ENCODE measurements around the gene MUC6.

The MUC6 gene

DNA sequence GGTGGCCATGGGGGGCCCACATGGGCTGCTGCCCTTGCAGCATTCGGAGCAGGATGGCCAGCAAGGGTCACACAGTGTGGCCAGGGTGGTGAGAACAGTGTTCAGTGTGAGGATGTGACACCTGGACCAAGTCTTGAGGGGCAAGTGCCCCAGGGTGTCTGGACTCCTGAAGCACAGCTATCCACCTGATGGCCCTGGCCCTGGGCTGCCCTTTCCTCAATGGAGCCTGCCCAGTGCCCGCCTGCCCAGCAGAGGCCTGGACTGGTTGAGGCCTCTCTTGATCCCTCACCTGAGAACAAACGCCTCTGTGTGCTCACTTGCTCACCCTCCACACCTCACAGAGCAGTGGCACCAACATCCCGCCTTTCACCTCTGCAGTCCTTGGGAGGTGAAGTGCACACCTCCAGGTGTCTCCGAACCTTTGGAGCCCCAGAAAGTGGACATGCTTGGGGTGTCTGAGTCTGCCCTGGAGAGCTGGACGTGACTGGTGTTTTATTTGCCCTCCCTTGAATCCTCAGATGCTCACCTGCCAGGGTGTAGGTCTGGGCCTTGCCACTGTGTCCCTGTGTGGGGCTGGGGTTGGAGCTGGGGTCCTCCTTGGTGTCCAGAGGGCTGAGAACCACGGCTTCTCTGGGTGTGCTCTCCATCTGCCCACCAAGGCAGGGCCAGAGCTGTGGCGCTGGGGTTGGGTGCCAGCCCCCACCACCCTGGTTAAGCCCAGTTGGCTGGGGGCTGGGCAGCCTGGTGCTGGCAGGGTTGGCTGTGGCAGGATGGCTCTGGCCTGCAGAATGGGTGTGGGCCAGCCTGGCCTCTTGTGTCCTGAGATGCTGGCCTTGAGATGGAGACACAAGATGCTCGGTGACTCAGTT is 34.3 kb upstream of the MUC6 start:
- Histone ChIP-seq H3K9me3 (ENCODE audit: insufficient read depth, low read depth, low read length) (no peaks in the 10 kb centered on the region), H3K27ac (ENCODE audit: low read length) (no peak overlapping the region), H3K4me3 (ENCODE audit: low read length) (no peak overlapping the region), H3K9ac (ENCODE audit: low read depth, low read length) (no peak overlapping the region), H3K36me3 (ENCODE audit: insufficient read depth, low read depth, low read length) (no peaks in the 10 kb centered on the region), H3K27me3 (ENCODE audit: insufficient read depth, low read length) (no peaks in the 10 kb centered on the region), H3K4me1 (ENCODE audit: insufficient read depth, low read length) (no peaks in the 10 kb centered on the region)

DNA sequence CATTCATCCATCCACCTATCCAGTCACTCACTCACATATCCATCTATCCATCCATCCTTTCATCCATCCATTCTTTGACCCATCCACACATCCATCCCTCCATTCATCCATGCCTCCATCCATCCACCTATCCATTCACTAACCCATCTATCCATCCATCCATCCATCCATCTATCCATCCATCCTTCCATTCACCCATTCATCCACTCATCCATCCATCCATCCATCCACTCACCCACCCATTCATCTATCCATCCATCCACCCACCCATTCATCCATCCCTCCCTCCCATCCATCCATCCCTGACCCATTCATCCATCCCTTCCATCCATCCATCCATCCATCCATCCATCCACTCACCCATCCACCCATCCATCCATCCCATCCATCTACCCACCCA is 33.2 kb upstream of the MUC6 start:
- no peak overlapping the region for H3K4me3 ChIP-seq (ENCODE audit: low read length)
- H3K27me3 ChIP-seq (ENCODE audit: insufficient read depth, low read length): no peaks in the 10 kb centered on the region
- H3K4me1 ChIP-seq (ENCODE audit: insufficient read depth, low read length): no peaks in the 10 kb centered on the region
- no peaks in the 10 kb centered on the region for H3K36me3 ChIP-seq (ENCODE audit: insufficient read depth, low read depth, low read length)
- H3K9ac ChIP-seq (ENCODE audit: low read depth, low read length): no peak overlapping the region
- no peaks in the 10 kb centered on the region for H3K9me3 ChIP-seq (ENCODE audit: insufficient read depth, low read depth, low read length)
- no peak overlapping the region for H3K27ac ChIP-seq (ENCODE audit: low read length)

DNA sequence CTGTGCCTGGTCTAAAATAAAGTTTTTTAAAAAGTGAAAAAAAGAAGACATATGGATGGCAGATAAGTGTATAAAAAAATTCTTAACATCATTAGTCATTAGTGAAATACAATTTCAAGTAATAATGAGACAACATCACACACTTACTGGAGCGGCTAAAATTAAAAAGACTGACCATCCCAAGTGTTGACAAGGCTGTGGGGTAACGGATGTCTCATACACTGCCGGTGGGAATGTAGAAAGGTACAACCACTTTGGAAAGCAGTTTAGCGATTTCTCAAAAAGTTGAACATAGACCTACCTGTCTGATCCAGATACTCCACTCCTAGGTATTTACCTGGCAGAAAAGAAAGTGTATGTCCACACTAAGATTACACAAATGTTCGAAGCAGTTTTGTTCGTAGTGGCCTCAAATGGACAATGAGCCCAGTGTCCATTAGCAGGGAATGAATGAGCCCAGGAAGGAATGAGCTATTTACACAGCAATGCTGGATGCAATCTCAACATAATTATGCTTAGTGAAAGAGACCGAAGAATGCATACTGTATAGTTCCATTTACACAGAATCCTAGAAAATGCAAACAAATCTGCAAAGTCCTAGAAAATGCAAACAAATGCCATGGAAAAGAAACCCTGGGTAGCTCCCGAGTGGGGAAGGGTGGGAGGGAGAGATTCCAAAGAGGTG is 31.4 kb upstream of the MUC6 start:
- Histone ChIP-seq H3K27ac (ENCODE audit: low read length) (no peak overlapping the region), H3K27me3 (ENCODE audit: insufficient read depth, low read length) (no peaks in the 10 kb centered on the region), H3K4me3 (ENCODE audit: low read length) (no peak overlapping the region), H3K36me3 (ENCODE audit: insufficient read depth, low read depth, low read length) (no peaks in the 10 kb centered on the region), H3K9me3 (ENCODE audit: insufficient read depth, low read depth, low read length) (no peaks in the 10 kb centered on the region), H3K9ac (ENCODE audit: low read depth, low read length) (no peak overlapping the region), H3K4me1 (ENCODE audit: insufficient read depth, low read length) (no peaks in the 10 kb centered on the region)

DNA sequence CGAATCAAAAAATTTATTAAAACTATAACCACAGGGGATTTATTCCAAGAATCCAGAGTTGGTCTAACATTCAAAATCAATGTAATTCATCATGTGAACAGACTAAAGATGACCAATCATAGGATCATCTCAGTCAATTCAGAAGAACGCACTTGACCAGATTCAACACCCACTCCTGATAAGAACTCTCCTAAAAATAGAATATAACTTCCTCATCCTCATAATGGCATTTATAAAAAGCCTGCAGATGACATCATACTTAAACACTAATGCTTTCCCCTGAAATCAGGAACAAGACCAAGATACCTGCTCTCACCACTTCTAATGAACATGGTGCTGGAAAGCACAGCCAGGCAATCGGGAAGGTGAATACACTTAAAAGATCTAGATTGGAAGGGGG is 27.6 kb upstream of the MUC6 start:
- Histone ChIP-seq H3K9me3 (ENCODE audit: insufficient read depth, low read depth, low read length) (peaks cover 6% of the 10 kb centered on the region; the same call in 1 of the 2 replicates), H3K27ac (ENCODE audit: low read length) (no peak overlapping the region), H3K9ac (ENCODE audit: low read depth, low read length) (no peak overlapping the region), H3K36me3 (ENCODE audit: insufficient read depth, low read depth, low read length) (no peaks in the 10 kb centered on the region), H3K27me3 (ENCODE audit: insufficient read depth, low read length) (no peaks in the 10 kb centered on the region), H3K4me1 (ENCODE audit: insufficient read depth, low read length) (no peaks in the 10 kb centered on the region), H3K4me3 (ENCODE audit: low read length) (no peak overlapping the region)

DNA sequence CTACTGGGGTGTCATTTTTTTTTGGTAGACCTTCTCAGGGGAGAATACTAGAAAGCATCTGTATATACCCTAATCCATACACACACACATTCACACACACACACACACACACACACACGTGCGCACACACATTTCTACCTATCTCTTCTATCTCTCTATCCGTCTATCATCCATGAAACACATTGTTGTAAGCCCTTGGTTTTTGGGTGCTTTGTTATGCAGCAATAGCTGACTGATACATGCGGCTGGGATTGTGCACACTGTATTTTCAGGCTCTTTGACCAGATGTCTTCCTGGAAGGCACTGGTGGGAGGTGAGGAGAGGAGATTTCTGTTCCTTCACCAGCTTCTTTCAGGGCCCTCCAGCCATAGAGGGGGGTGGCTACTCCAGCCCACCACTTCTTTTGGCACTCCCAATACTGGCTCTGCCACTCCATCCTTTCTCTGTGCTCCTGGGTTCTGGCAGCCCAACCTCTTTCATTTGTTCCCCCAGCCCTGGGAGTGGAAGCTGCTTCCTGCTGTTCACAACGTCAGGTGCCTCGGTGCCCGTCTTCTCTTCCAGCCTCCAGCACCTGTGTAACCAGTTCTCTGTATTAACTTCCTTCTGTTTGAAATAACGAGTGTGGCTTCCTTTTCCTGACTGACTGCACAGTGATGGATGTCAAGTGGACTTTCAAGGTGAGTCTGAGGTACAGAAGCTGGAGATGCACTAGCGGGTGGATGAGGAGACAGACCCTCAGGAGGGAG is 25.7 kb upstream of the MUC6 start:
- Histone ChIP-seq H3K36me3 (ENCODE audit: insufficient read depth, low read depth, low read length) (no peaks in the 10 kb centered on the region), H3K27ac (ENCODE audit: low read length) (no peak overlapping the region), H3K9me3 (ENCODE audit: insufficient read depth, low read depth, low read length) (peaks cover 6% of the 10 kb centered on the region; the same call in 1 of the 2 replicates), H3K4me3 (ENCODE audit: low read length) (no peak overlapping the region), H3K4me1 (ENCODE audit: insufficient read depth, low read length) (no peaks in the 10 kb centered on the region), H3K9ac (ENCODE audit: low read depth, low read length) (no peak overlapping the region), H3K27me3 (ENCODE audit: insufficient read depth, low read length) (no peaks in the 10 kb centered on the region)

DNA sequence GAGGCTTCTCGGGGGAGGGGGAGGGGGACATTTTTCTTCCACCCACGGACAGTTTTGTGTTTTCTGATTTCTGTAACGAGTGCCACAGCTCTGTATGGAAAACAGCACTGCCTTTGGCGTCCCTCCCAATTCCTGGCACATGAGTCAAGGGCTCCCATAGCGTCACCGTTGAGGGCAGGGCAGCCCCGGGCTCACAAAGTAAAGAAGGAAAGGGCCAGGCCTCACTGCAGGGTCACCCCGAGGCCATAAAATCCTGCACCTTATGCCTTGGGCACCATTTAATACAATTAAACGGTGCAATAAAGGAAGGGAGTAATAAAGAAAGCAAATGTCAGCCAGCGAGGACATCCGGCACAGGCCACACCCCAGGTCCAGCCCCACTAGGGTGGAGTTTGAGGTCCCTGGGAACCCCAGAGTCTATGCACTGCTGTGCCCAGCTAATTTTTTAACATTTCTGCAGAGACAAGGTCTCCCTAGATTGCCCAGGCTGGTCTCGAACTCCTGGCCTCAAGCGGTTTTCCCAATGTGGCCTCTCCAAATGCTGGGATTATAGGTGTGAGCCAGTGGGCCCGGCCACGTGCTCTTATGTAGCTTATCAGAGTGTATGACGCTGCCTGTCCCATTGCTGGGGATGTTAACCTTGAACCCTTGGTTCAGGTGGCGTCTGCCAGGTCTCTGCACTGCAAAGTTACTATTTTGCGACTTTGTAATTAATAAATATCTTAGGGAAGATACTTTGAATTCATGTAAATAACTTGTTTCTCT is 24.5 kb upstream of the MUC6 start:
- H3K27me3 ChIP-seq (ENCODE audit: insufficient read depth, low read length): no peaks in the 10 kb centered on the region
- H3K9me3 ChIP-seq (ENCODE audit: insufficient read depth, low read depth, low read length): peaks cover 6% of the 10 kb centered on the region; the same call in 1 of the 2 replicates
- H3K9ac ChIP-seq (ENCODE audit: low read depth, low read length): no peak overlapping the region
- H3K4me1 ChIP-seq (ENCODE audit: insufficient read depth, low read length): no peaks in the 10 kb centered on the region
- H3K36me3 ChIP-seq (ENCODE audit: insufficient read depth, low read depth, low read length): no peaks in the 10 kb centered on the region
- no peak overlapping the region for H3K4me3 ChIP-seq (ENCODE audit: low read length)
- no peak overlapping the region for H3K27ac ChIP-seq (ENCODE audit: low read length)

DNA sequence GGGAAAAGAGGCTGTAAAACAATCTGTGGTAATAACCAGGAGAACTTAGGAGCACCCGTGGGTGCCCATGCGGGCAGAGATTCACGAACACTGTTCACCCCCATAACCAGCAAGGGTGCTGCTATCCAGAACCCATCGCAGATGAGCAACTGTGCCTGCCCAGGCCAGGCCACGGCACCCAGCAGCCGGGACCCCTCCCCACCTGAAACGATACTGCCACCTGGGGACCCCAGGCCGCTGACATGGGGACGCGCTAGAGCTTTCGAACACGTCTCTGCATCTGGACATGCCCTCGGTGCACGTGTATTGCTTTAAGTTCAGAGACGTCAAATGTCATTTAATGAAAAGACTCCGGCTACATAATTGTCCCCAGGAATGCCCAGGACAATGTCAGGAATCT is 23.9 kb upstream of the MUC6 start:
- no peak overlapping the region for H3K27ac ChIP-seq (ENCODE audit: low read length)

DNA sequence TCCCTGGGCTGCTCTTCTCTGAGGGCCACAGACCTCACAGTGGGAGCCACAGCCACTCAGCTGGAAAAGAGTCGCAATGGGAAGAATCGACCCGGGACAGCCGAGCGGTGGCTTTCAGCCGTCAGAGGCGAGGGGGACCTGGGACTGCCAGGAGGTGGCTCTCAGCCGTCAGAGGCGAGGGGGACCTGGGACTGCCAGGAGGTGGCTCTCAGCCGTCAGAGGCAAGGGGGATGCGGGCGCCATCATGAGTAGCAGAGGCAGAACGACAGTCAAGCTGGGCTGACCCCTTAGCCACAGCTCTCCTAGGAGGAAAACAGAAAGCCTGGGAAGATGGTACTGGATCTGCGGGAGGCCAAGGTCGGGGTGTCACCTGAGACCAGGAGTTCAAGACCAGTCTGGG is 23.2 kb upstream of the MUC6 start:
- Histone ChIP-seq H3K4me1 (ENCODE audit: insufficient read depth, low read length) (no peaks in the 10 kb centered on the region), H3K9me3 (ENCODE audit: insufficient read depth, low read depth, low read length) (peaks cover 6% of the 10 kb centered on the region; the same call in 1 of the 2 replicates), H3K36me3 (ENCODE audit: insufficient read depth, low read depth, low read length) (no peaks in the 10 kb centered on the region), H3K4me3 (ENCODE audit: low read length) (no peak overlapping the region), H3K9ac (ENCODE audit: low read depth, low read length) (no peak overlapping the region), H3K27ac (ENCODE audit: low read length) (no peak overlapping the region), H3K27me3 (ENCODE audit: insufficient read depth, low read length) (no peaks in the 10 kb centered on the region)

More for the DNA sequence above, 23.9 kb upstream of the MUC6 start:
- peaks cover 6% of the 10 kb centered on the region; the same call in 1 of the 2 replicates for H3K9me3 ChIP-seq (ENCODE audit: insufficient read depth, low read depth, low read length)
- no peak overlapping the region for H3K9ac ChIP-seq (ENCODE audit: low read depth, low read length)
- no peaks in the 10 kb centered on the region for H3K4me1 ChIP-seq (ENCODE audit: insufficient read depth, low read length)
- no peak overlapping the region for H3K4me3 ChIP-seq (ENCODE audit: low read length)
- no peaks in the 10 kb centered on the region for H3K36me3 ChIP-seq (ENCODE audit: insufficient read depth, low read depth, low read length)
- H3K27me3 ChIP-seq (ENCODE audit: insufficient read depth, low read length): no peaks in the 10 kb centered on the region

DNA sequence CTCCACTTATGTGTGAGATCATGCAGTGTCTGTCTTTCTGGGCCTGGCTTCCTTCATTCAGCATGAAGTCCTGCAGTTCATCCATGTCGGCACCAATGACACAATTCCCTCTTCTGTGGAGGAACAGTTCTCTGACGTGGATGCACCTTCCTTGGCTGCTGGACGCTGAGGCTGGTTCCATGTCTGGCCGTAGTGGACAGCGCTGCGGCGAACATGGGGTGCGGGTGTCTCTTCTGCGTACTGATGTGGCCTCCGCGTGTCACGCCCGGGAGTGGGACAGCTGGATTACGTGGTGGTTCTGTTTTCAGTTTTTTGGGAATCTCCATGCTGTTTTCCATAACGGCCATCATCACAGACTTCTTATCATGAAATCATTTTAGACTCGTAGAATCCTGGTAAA is 21.3 kb upstream of the MUC6 start:
- Histone ChIP-seq H3K36me3 (ENCODE audit: insufficient read depth, low read depth, low read length) (no peaks in the 10 kb centered on the region), H3K9me3 (ENCODE audit: insufficient read depth, low read depth, low read length) (peaks cover 6% of the 10 kb centered on the region; the same call in 1 of the 2 replicates), H3K27ac (ENCODE audit: low read length) (no peak overlapping the region), H3K4me1 (ENCODE audit: insufficient read depth, low read length) (no peaks in the 10 kb centered on the region), H3K27me3 (ENCODE audit: insufficient read depth, low read length) (no peaks in the 10 kb centered on the region), H3K9ac (ENCODE audit: low read depth, low read length) (no peak overlapping the region), H3K4me3 (ENCODE audit: low read length) (no peak overlapping the region)

DNA sequence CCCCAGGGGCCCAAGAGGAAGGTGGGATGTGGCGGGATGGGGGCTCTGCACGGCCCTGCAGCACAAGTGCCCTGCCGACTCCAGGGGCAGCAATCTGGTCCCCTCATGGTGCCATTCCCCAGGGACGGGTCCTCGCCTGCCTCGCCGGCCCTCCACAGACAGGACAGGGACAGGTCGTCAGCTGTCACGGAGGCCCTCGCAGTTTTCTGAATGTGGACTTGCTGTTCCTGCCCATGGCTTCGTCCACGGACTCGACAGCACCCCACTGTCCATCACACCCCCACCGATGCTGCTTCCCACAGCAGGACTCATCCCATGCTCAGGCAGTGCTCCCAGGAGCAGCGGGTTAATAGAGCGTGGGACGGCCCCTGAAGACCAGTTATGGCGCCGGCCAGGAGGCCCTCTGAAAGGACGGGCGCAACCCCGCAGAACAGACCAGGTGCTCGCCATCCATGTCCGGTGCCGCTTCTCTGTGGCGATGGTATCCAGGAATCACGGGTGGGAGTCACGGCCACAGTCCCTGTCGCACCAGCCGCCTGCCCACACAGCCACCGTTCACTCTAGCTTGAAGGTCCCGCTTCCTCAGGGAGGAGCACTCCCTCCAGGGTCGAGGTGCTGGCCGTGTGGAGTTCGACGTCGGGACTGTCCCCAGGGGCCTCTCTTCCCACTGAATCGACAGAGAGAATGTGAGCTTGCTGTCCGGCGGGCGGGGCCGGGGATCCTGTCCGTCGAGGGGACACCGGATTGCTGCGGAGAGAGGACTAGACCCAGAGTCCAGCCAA is 19.7 kb upstream of the MUC6 start:
- H3K9me3 ChIP-seq (ENCODE audit: insufficient read depth, low read depth, low read length): no peaks in the 10 kb centered on the region
- no peak overlapping the region for H3K4me3 ChIP-seq (ENCODE audit: low read length)
- no peak overlapping the region for H3K27ac ChIP-seq (ENCODE audit: low read length)
- H3K9ac ChIP-seq (ENCODE audit: low read depth, low read length): no peak overlapping the region
- H3K4me1 ChIP-seq (ENCODE audit: insufficient read depth, low read length): no peaks in the 10 kb centered on the region
- no peaks in the 10 kb centered on the region for H3K36me3 ChIP-seq (ENCODE audit: insufficient read depth, low read depth, low read length)
- no peaks in the 10 kb centered on the region for H3K27me3 ChIP-seq (ENCODE audit: insufficient read depth, low read length)

Measured in iPS-20b (cell line).